NCI-H526 treated with DMSO at 0.1 percent for 48 hours (cell line): ENCODE data around the gene BAIAP2L1.

Source experiments
- DNase-seq: peaks from one replicate; lab custom pipeline; 2025; lab: John Stamatoyannopoulos, UW

The BAIAP2L1 gene

DNA sequence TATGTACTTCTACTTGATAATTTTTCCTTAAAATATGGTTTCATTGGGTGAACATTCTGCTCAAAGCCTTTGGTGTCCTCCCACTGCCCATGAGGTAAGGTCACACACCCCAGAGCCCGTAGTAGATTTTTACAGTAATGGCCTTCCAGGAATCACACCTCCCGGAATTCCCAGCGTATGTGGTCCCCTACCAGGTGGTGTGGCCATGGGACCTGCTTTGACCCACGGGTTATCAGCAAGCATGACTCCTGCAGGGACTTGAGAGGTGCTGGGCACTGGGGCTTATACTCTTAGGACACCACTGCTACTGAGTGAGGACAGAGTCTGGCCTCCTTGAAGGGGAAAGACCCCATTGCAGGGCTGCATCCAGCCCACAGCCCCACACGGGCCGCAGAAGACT, 42.2 kb downstream of the BAIAP2L1 start:
- no peak for DNase-seq

DNA sequence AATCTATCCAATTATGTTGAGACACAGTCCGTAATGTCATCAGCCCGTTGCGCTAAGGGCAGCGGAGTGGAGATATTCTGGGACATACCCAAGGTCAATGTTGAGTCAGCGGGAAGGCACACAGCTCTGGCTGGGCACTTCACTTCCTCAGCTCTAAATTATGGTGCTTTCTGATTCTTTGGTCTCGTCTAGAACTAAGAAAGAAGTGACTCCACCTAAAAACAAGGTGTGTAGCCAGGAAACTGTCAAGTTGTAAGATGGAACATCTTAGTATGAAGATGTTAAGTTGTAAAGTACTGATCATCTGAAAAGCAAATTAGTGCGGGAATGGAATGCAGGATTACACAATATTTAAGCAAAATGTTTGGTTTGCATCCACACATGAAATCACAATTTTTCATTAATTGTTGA, 43.1 kb downstream of the BAIAP2L1 start:
- no peak for DNase-seq

DNA sequence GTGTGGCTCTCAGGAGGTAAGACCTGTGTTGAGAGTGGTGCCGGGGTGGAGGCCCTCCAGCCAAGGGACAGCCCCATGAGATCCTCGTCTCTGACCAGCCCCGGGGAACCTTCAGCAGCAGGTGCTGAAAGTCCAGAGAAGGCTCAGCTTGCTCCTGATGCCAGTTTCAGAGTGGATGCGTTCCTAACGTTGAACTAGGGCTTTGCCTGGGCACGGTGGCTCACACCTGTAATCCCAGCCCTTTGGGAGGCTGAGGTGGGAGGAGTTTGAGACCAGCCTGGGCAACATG, 45.7 kb downstream of the BAIAP2L1 start:
- DNase-seq, result no peak

DNA sequence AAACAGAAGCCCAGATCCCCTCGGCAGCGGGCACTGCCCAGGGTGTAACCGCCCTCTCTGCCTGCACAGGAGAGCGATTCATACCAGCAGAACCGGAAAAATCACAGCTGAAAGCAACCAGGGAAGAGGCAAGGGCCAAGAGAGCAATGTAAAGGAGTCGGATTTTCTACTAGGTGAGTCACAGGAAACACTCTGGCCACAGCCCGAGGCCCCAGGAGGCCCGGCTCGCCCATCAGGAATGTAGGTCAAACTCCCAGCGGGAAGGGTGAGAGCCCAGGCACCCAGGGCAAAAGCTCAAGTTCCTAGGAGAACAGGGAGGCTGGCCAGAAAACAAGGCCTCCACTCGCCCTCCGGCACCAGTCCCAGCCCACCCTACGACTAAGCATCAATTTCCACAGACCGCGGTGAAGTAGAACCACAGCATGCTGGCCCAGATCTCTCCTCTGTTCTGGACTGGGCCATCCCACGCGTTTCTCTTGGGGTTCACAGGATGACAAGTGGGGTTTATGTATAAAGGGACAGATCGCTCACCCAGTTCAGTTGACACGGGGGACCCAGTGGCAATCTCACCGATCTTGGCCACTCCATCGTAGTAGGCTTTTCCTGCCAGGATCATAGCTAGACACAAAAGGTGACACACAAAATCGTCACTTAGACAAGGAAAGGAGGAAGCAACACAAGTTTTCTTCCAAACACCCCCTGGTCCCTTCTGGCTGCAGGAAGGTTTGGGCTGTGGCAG, 46.2 kb downstream of the BAIAP2L1 start:
- no peak for DNase-seq

GRCh38 chr7:98354052-98354451, 46.8 kb downstream of the BAIAP2L1 start:
- no peak for DNase-seq

DNA sequence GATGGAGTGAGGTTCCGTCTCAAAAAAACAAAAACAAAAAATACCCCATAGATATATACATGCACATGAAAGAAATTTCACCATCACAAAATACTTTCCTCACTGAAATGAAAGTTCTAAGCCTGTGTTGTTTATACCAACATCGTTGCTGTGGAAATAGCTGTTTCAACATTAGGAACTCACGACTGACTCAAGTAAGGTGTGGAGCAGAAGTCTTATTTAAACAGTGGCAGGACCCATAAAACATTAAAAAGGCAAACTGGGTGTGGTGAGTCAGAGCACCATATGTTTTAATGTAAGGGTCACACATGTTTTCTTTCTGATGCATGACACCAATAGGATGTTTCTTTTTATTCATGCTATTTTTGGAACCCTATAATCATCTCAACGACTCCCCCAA, 48.3 kb downstream of the BAIAP2L1 start:
- DNase-seq, result no peak

DNA sequence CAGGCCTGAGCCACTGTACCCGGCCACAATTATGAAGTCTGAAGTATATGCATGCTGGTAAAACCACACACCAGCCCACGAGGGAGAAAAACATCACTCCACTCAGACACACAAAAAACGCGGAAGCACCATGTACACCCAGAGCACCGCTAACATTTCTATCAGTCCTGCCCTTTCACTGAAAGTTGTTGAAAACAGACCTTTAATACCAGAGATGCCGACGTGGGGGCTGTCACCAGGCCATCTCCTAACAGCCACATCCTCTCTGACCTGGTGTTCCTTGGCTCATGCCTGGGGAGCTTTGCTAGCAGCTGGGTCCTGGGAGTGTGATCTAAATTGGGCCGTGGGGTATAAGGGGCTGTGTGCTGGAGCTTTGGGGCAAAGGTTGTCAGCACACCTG, 49.8 kb downstream of the BAIAP2L1 start:
- DNase-seq, result no peak

DNA sequence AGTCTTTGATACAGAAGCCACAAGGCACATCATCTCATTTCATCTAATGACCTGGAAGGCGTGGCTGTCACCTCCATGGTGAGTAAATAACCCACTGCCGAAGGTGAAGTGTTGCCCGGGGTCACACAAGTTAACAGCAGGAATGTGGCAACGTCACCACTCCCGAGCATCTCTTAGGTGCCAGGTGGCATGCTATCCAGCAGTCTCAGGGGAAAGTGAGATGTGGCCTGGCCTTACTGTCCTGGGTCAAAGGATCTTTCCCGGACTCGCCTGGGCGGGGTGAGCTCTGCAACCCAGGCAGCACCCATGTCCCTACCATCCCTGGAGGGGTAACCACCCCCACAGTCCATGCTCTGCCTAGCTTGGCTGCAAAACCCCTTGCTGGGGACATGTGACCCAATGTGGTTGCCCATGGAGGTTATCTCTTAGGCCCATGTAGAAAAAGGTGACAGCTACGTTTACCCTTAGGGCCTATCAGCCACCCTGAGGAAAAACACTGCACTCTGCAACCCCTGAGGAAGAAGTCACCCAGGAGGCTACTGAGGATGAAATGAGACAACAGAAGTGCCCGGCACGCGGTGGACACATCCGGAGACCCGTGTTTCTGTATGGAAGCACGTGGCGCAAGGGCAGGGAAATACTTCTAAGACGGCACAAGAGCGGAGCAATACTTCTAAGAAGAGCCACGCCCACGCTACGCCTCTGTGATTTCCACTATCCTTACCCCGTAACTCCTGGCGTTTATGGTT, 52.0 kb downstream of the BAIAP2L1 start:
- DNase-seq, result no peak

GRCh38 chr7:98346515-98347069, 54.3 kb downstream of the BAIAP2L1 start:
- no peak for DNase-seq

DNA sequence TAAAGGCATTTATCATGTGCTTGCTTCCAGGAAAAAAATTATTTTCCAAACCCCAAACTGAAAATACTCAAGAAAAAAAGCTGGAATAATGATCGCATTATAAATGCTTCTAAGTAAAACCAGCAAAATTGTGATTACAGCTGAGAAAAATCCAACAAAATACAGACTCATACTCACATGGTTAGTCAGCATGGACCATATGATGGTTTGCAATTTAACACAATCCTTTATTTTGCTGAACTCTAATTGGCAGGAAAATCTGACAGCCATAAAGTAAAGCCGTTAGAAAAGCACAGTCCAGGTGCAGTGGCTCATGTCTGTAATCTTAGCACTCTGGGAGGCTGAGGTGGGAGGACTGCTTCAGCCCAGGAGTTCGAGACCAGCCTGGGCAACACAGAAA, 59.8 kb downstream of the BAIAP2L1 start:
- no peak for DNase-seq

DNA sequence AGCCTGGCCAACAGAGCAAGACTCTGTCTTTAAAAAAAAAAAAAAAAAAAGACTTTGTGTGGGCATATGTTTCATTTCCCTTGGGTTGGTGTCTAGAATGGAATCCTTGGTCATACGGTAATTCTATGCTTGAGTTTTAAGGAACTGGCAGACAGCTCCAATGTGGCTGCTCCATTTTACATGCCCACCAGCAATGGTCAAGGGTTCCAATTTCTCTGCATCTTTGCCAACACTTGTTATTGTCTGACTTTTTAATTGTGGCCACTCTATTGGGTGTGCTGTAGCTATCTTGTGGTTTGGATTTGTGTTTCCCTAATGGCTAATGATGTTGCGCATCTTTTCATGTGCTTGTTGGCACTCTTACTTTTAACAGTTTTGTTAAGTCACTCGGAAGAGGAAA, 61.8 kb downstream of the BAIAP2L1 start:
- DNase-seq, result no peak

DNA sequence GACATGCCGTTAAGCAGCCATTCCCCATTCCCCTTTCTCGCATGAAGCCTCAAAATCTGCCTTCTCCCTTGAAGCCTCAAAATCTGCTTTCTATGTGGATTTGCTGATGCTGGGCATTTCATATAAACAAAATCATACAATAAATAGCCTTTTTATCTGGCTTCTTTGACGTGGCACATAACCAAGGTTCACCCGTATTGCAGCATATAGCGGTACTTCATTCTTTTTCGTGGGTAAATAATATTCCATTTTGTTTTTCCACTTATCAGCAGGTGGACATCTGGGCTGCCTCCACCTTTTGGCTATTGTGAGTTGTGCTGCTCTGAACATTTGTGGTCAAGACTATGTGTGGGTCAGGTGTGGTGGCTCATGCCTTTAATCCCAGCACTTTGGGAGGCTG, 62.4 kb downstream of the BAIAP2L1 start:
- DNase-seq, result no peak

DNA sequence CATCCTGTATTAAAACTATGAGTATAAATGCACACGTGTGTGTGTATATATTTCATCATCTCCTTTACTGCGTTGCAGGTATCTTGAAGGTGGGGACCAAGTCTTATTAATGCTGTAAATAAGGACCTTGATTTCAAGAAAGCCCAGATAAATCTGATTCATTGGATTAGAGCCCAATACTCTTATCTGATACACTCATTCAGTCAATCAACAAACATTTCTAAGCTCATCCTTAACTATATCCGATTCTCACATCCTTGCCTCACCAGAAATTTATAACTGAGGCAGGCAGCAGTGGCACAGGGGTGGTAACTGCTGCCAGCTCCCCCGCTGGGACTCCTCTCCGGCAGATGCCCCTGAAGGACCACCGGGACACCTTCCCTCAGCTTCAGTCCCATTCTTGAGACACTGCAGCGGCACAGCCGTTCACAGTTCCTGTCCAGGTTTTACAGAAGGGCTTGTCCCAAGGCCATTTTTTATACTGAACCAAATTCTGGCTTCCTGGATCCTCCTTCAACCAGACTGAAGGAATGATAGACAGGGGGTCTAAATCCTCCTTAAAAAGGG, 65.4 kb downstream of the BAIAP2L1 start:
- no peak for DNase-seq

- DNase-seq, result no peak
These were observed 66.8 kb downstream of the BAIAP2L1 start for GRCh38 chr7:98334081-98334480.

GRCh38 chr7:98330926-98331529, 69.9 kb downstream of the BAIAP2L1 start:
- DNase-seq, result no peak

DNA sequence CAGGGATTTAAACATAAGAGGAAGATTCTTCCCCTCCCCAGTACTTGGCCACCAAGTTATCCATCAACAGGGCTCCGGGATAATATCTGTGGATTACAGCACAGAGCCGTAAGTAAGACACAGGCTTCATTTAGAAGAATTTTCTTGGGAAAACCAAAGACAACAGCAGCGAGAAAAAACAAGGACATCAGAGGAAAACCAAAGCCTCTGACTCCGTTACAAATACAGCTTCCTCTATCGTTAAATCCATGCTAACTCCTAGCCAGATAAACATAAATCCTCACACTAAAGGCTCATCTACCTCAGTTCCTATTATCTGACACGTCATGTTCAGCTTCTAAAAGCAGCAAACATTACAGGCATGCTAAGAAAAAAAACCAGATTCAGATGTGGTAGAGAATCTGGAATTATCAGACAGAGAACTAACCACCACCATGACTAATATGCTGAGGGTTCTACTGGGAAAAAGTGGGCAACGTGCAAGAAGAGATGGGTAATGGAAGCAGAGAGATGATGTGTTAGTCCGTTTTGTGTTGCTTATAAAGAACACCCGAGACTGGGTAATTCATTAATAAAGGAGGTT, 71.0 kb downstream of the BAIAP2L1 start:
- no peak for DNase-seq

DNA sequence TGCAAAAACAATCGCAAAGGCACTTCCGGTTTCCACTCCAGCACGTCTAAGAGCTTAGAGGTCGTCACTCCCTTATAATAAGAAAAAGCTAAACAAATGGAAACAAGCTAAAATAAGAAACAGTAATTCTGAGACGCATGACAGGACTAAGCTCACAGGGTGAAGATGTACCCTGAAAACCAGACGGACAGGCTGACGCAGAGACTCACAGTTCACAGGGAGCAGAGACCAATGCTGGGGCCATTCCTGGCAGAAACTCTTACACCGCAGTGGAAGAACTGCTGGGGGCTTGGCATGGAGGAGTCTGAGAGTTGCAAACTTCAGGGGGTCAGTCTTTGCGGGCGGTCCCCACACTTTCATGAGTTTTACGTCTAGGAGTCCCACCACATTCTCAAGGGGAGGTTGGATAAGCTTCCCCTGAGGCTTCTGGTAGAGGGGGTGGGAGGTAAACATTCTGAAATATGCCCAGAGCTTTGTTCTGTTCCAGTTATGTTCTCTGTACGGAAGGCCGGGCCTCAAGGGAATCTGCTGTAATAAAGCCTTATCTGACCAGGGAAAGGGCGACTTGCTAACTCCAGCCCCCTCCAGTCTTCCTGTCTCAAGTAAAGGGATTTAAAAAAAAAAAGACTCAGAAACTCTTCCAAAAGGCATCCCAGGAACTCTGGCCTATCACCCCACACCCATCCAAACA, 71.6 kb downstream of the BAIAP2L1 start:
- no peak for DNase-seq

GRCh38 chr7:98324782-98325181, 76.1 kb downstream of the BAIAP2L1 start:
- no peak for DNase-seq

- DNase-seq, result no peak
These were observed 77.1 kb downstream of the BAIAP2L1 start for GRCh38 chr7:98323597-98324322.

DNA sequence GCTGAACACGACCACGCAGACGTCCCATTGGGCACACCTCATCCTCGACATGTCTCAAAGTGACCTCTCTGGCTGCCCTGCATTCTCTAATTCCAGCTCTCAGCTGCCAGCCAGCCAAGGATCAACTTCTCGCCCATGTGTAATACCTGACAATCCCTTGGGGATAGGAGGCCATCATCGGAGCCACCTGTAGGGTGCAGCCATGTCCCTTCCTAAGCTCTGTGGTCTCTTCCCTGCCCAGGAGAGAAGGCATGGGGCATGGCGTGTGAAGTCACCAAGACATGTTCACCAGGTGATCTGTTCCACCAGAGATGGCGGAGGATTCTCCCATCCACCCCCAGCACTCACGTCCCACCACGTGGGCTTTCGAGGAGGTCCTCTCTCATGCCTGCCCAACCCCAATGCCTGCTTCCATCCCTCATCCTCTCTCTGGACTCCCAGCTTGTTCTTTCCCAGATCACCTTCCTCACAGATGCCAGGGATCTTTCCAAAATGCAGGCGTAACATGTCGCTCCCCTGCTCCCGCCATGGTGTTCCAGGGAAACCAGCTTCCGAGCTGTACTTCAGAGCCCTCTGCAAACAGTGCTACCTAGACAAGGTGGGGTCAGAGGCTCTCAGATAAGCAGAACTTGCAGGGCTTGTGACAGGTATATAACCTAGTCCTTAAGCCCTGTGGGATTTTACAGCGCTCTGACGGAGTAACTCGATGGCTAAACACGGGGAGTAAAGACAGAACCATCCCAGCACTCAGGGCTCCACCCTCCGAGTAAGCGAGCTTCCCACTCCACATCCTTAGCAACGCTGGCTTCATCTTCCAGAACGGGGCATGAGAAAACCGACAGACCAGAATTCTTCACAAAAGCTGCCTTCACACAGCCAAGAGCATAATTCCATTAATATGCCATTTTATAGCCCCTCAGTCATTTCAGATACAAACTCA, 78.3 kb downstream of the BAIAP2L1 start:
- DNase-seq, result no peak
